HG02623 (cell line): ENCODE measurements around the gene RPS27L.

Source experiments
- ATAC-seq: cut with Tn5 transposase; IDR thresholded peaks from one replicate; pipeline ENCODE4 v1.9.1; 2021; ENCODE audit warnings: moderate library complexity; ENCODE audit not compliant: unreplicated experiment

RPS27L gene

DNA sequence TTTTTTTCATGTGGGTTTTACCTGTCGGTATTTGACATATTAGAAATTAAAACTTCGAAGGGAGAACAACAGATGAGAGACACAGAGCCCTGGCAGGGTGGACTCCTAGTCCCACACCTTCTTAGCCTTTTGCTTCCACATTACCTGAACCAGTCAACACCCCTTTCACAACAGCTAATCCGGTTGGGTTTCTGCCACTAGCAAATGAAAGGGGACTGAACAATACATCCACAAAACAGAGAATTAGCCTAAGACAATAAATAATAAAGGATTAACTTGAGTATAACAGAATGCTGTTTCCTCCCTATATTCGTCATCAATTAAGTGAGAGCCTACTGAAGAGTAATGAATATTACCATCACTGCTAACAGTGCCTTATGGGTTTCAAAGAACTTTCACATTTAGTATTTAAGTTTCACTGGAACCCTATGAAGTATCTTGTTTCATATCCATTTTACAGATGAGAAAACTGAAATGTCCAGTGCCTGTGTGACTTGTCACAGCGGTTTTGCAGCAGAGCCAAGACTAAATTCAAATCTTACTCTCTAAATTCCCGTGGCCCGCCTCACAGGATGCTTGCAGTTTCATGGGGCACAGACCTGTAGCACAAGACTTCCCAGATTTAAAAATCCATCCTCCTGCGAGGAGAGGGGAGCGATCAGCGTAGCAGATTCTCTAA lies 31.1 kb upstream of the RPS27L start:
- ATAC-seq = no peak

DNA sequence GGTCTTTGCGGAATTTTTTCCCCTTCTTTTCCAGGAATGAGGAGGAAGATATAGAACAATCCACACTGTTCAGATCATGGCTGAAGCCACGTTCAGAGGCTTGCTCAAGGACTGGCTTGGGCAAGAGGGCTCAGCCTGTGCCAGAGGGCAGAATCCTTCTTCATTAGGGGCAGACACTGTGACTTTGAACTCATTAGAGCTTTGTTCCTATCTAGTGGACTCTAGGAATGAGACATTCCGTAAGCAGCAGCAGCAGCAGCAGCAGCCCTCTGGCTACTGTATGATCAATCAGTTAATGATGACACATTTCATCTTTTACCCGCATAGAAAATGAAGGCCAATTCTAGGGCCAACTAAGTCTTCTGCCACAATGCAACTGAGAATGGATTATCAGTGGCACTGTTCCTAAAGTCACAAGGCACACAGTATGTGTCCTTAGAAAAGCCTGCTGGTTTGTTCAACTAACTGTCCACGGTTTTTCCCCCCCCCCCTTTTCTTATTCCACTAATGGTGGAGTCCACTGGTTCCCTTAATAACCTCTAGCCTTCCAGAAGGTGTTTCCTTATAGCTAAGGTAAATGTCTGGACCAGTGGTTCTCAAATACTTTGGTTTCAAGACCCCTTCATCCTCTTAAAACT lies 30.4 kb upstream of the RPS27L start:
- no peak for ATAC-seq

DNA sequence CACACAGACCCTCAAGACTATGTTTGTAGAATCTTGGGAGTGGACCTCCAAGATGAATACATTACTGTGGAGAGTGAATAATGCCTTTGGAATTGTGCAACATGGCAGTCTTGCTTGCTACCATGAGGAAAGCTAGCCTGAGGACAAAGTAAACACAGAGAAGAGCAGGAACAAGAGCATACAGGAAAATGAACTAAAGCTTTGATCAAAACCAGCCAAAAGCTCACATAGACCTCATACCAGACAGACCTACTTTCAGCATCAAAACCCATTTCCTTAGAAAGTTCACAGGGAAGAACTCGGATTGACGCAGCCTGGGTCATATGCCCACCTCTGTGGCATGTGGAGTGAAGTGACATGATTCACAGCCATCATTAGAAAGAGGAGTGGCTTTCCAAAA lies 28.8 kb upstream of the RPS27L start:
- ATAC-seq = no peak

DNA sequence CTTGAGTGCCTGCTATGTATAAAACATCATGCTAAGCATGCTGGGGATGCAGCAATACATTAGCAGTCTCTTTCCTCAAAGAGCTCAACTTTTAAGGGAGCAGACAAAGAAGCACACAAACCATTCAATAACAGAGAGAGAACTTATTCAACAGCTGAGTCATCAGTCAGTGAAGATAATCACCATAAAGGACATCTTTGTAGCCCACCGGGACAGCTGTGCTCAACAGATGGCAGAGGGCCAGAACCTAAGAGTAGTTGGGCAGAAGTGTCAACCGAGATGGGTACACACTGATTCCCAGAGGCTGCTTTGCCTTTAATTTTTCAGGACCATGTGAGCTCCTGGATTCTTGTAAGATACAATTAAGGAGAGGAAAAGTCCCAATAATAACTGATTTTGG lies 27.9 kb upstream of the RPS27L start:
- ATAC-seq = no peak

DNA sequence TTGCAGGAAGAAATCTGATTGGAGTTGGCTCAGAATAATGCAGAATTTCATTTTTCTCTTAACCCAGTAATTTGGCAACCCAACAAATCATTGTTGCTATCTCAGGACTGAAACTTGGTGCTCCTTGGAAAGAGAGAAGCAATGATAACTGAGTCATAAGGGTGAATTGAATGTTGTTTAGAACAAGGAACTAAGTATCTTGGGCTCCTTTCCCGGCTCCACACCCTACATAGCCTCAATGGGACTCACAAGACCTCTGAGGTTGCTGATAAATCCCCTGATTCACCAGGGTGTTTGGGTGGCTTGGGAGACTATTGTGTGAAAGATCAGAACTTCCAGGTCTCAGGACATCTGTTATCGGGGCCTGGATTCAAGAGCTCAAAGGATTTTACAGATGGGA lies 24.4 kb upstream of the RPS27L start:
- ATAC-seq = no peak

DNA sequence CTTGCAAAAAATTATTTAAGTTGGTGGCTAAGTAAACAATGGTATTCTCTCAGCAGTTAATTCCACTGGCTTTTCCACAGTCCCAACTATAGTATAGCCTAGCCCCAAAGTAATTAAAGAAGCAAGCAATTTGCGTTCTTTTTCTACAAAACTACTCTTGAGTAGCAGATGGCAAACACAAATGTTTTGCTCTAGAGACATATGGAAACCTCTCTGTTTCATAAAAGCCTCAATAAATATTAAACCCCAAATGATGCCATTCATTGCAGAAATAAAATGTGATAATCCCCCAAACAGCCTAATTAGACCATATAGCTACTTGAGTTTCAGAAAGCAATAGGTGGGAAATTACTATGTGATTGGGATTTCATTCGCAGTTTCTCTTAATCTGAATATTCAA lies 23.5 kb upstream of the RPS27L start:
- ATAC-seq = no peak

DNA sequence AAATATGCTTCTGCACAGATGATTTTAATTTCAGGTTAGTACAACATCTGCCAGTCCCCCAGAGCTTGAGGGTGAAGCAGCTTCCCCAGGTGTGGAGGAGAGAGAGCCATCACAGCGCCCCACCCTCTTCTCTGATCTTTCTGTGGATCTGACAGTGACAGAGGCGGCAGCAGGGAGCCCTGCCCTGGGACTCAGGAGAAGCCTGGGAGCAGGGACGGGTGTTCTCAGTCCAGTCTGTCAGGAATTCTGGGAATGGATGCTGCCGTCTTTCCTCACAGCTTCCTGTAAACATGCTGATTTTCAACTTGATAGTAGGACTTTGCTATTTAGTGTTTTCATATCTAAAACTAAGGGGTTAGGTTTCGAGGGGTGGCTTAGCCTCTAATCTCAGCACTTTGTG lies 20.8 kb upstream of the RPS27L start:
- ATAC-seq = no peak

DNA sequence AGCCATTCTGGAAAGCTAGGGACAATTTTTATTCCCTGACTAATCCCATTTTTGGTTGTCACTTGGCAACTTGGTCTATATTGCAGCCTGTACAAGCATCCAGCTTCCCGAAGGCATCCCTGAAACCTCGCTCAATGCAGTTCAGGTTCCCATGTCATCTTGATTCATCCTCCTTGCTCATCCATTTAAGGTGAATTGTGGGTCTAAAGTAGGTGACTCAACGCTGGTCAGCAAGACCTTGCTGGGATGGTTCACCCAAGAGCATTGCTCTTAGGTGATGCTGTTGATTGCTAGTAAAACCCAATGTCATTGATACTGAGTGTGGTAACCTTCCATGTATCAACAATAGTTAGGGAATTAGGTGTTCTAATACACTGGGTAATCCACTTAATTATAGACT lies 19.0 kb upstream of the RPS27L start:
- no peak for ATAC-seq

DNA sequence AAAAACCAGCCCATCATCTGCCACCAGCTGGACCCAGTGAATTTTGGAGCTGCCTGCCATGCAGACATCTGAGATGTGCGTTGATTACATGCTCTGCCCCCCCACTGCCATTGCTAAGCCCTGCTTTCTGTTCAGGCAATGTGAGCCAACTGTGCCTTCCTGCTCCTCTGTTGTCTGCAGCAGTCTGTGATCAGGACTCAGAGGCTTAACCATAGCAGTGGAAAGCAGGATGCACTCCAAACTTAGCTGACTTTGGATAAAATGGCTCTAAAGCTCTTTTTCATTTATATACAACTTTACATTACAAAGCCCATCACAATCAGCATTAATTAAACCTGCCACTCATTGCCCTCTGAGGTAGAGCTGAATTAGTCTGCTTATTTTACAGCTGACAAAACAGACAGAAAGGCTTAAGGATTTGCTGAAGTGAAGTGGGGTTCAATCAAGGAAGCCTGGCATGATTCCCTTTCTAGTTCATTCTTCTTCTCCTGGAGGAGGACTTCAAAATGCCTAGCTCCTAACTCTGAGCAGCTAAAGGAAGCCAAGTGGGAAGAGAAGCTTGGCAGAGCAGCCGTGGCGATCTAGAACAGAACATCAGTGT lies 15.7 kb upstream of the RPS27L start:
- ATAC-seq = no peak

DNA sequence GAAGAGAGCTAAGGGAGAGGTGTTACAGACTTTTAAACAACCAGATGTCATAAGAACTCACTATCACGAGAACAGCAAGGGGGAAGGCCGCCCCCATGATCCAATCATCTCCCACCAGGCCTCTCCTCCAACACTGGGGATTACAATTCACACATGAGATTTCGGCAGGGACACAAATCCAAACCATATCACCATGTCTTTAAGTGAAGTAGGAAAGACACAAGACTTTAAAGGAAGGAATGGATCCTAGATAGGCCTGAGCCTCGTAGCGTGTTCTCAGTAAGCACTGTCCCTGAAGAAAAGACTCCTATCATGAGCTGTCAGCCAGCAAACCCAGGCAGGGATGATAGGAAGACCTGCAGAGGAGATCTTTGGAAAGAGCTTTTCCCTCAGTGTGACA lies 15.1 kb upstream of the RPS27L start:
- ATAC-seq = no peak

DNA sequence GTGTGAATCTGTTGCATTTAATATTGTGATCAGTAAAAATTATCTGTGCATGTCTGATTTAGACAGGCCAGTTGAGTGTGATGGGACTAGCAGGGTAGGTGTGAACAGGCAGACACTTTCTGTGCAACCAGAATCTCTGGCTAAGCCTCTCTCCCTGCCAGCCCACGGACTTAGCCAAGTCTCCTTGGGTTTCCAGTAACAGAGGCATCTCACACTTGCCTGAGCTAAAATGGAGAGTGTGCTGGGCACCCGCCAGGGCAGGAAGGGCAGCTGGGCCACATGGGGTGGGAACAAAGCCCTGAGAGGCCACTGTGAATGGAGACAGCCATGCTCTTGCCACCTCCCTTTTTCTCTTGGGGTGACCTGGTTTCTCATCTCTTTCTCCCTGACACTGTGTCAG lies 12.5 kb upstream of the RPS27L start:
- ATAC-seq = no peak

DNA sequence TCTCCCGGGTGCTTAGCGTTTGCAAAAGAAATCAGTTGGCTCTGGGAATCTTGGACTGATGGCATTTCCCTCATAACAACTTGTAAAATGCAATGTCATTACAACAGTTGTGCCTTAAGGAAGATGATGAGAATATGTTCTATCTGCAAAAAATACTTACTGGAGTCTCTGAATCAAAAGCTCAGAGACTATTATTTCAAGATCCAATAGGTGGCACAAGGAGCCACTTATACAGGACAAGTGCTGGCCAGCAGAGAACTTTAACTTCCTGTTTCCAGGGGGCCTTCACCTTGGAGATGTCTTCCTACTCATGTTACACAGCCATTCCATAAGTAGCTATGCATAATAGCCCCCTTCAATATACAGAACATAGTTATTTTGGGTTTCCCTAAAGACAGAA lies 8.9 kb upstream of the RPS27L start:
- ATAC-seq = no peak

DNA sequence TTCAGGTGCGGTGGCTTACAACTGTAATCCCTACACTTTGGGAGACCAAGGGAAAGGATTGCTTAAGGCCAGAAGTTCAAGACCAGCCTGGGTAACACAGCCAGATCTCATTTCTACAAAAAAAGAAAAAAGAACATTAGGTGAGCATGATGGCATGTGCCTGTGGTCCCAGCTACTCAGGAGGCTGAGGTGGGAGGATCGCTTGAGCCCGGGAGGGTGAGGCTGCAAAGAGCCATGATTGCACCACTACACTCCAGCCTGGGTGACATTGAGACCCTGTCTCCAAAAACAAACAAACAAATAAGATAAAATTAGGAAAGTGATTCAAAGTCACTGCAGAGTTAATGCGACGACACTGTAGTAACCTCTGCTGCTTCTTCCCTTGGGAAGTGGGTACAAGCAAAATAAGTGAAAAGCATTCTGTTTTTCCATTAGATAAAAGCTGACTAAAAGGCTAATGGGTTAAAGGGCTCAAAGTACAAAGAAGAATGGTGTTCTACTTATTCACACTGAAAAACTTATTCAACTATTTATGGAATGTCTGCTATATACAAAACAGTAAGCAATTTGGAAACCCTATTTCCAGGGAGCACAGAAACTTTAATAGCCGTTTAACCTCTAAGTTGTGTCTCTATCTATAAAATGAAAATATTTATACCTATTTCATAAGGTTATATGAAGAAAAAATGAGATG lies 8.0 kb upstream of the RPS27L start:
- no peak for ATAC-seq

DNA sequence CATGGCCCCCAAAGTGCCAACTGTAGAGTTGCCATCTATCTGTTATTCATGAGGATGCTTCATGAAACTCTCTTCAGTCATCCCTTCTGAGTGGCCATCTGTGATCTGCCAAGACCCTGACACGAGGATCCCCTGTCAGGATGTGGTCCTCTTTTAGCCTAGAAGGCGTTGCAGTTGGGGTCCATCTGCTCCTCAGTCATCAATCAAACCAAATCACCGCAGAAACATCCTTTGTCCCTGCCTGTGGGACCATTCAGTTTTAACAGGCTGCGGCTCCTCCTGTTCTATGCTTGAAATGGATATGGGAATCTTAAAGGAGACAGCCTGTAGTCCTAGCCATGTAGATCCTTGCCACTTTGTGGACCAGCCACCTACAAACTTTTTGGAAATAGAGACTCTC lies 5.9 kb upstream of the RPS27L start:
- no peak for ATAC-seq

DNA sequence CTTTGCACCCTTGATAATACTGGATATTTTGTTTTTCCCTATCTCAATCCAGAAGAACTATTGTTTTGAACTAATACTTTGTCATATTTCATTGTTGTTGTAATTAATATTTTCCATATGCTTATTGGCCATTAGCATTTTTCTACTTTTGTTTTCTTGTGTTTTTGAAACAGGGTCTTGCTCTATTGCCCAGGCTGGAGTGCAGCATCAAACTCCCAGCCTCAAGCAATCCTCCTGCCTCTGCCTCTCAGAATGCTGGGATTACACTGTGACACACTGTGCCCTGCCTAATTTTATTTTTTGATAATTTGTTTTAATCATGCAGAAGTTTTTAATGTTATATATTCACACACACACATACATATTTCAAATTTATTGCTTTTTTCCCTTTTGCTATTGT lies 3.4 kb upstream of the RPS27L start:
- ATAC-seq = no peak

DNA sequence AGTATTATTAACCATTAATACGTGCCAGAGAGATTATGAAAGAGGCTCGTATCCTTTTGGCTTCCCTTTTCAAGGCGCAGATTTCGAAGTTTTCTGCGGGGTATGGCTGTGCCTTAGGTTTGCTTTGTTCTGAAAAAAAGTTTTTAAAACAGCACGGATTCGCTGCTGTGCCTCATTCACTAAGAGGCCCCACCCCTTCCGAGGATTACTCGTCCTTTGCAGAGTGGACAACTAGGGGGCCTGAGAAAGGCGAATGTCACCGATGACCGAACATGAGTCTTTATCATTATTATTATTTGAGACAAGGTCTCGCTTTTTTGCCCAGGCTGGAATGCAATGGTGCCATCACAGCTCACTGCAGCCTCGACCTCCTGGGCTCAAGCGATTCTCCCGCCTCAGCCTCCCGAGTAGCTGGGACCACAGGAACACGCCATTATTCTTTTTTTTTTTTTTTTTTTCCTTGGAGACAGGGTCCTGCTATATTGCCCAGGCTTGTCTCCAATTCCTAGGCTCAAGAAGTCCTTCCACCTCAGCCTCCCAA lies 684 bp upstream of the RPS27L start:
- ATAC-seq = peak; percentile 22

DNA sequence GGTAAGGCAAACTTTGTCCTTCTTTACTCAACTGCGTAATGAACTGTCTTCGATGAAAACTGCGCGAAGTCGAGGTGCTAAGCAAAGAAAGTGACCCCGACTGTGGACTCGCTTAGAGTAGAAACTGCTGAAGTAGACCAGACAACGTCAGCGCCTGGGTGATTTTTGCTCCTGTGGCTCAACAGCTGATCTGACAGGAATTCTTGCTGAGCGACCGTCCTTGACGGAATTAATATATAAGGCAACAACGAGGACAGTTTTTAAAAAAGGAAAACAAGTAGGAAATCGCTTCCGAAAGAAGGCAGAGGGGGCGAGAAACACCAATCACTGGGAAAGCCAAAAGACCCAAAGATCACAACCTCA lies 541 bp downstream of the RPS27L start:
- ATAC-seq = no peak

DNA sequence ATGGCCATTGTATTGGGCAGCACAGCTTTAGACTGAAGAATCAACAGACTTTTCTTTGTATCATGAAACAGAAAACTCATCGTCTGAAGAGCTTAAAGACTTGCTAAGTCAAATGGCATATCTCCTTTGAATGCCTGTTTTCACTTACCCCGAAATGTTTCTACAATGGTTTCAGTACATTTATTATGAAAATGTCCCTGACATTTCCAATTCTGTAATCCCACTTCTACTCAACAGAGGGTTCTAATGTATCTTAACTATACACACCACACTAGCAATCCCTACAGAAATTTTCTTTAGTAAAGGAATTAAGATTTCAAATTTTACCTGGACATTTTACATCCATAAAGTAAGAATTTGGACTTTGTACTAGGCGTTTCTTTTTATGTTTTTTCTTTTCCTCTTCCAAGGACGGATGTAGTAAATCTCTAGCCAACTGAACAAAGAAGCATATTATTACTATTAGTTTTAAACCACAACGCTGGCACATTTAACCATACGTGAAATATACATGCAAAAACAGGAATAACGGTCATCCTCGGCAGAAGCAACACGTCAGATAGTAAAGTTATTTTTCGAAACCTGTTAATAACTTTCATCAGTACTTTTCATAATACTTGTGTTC lies 1.1 kb downstream of the RPS27L start:
- ATAC-seq = no peak

DNA sequence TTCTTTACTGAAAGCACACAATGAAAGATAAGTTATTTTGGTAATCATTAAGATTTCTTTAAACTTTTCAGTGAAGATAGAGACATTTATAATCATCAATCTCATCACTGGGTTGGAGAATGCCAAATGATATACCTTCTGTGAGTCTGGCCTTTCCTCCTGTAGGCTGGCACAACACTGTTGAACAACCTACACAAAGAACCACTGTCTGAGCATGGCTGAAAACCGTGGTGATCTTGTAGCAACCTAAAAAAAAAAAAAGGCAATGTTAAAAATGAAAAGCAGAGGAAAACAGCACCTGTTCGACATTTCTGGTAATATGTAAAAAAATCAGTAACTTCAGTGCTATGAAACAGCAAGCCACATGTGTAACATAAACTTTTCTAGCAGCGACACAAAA lies 1.8 kb downstream of the RPS27L start:
- no peak for ATAC-seq

DNA sequence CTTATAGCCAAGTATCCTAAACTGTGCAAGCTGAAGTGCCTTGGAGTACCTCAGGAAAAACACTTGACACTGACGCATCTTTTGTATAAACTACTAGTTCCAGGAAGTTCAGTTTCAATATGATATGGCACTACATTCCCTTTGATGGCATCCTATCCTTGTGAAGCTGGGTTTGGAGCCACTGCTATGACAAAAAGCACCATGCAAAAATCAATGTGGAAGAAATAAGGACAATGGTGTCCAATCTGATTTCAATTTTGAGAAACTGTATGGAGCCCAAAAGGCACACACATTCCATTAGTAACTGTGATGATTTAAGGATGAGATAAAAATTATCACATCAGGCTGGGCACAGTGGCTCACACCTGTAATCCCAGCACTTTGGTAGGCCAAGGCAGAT lies 5.6 kb downstream of the RPS27L start:
- ATAC-seq = no peak

DNA sequence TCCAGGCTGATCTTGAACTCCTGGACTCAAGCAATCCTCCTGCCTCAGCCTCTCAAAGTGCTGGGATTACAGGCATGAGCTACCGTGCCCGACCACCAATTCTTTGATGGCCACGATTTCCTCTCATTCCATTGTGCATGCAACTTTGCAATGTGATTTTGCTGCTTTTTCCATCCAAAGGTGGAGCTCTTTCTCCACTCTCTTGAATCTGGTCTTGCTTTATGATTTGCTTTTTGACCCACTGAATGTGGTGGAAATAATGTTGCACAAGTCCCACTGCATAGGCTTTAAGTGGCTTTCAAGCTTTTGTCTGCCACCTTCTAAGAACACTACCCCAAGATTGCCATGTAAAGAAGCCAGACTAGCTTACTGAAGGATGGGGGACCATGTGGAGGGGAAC lies 10.6 kb downstream of the RPS27L start:
- ATAC-seq = no peak
